ENCODE measurements around the gene NFKBIA. TPM values are rescaled to one million over a fixed set of nuclear protein-coding genes. Genes with fewer than 3 reads are reported as not detected.

The NFKBIA gene
- total RNA-seq, 2 experiments from 2014 or later, result 390 to 393 TPM

Other genes with a start within 250 kb of the NFKBIA start
- gene PSMA6, start 112.4 kb downstream of the NFKBIA start, total RNA-seq, result 100 to 1,000 TPM; 407 to 425 TPM
- gene INSM2, start 129.4 kb upstream of the NFKBIA start, total RNA-seq, result not detected